Neural cell (in vitro differentiated cells): ENCODE data around the gene DEGS2. TPM values are rescaled to one million over a fixed set of nuclear protein-coding genes. Genes with fewer than 3 reads are reported as not detected.

Source experiments
- H2AFZ ChIP-seq: fragments of 200-600, 300-800 bp; sonication (generic), shearing (Covaris generic); 2 replicates; pipeline ENCODE4 v1.6.0; 2014; ENCODE audit warnings: low read depth, mild to moderate bottlenecking, antibody characterized with exemption, low read length, moderate library complexity
- H3F3A ChIP-seq: fragments of 200-600 bp; shearing (Covaris generic); 2 replicates; pipeline ENCODE4 v1.6.1; 2016; ENCODE audit warnings: mild to moderate bottlenecking, moderate library complexity, mixed read lengths, antibody characterized with exemption, low read length; ENCODE audit not compliant: insufficient read depth, poor library complexity, severe bottlenecking
- H3K27ac ChIP-seq: fragments of 200-600, 300-800 bp; sonication (generic), shearing (Covaris generic); 2 replicates; pipeline ENCODE4 v1.5.1; 2014; ENCODE audit warnings: mild to moderate bottlenecking, low read length, moderate library complexity
- H3K27me3 ChIP-seq: fragments of 300-800, 200-600 bp; sonication (generic), shearing (Covaris generic); 2 replicates; pipeline ENCODE4 v1.6.0; 2014; ENCODE audit warnings: mild to moderate bottlenecking, low read depth, low read length, moderate library complexity; ENCODE audit not compliant: insufficient read depth
- H3K36me3 ChIP-seq: fragments of 300-800, 200-600 bp; sonication (generic), shearing (Covaris generic); 2 replicates; pipeline ENCODE4 v1.5.1; 2014; ENCODE audit warnings: mild to moderate bottlenecking, antibody characterized with exemption, low read length, moderate library complexity; ENCODE audit not compliant: insufficient read depth
- H3K4me2 ChIP-seq: fragments of 300-800, 200-600 bp; sonication (generic), shearing (Covaris generic); 2 replicates; pipeline ENCODE4 v1.6.0; 2014; ENCODE audit warnings: mild to moderate bottlenecking, low read length
- H3K4me3 ChIP-seq: fragments of 300-800, 200-600 bp; sonication (generic), shearing (Covaris generic); 2 replicates; pipeline ENCODE4 v1.5.1; 2014; ENCODE audit warnings: mild to moderate bottlenecking, low read length, moderate library complexity
- H3K79me2 ChIP-seq: fragments of 200-600 bp; shearing (Covaris generic); replicated peaks from 2 replicates; pipeline ENCODE4 v1.6.0; 2014; ENCODE audit warnings: mild to moderate bottlenecking, low read length, moderate library complexity; ENCODE audit not compliant: insufficient read depth
- H3K9ac ChIP-seq: fragments of 300-800, 200-600 bp; sonication (generic), shearing (Covaris generic); 2 replicates; pipeline ENCODE4 v1.6.1; 2016; ENCODE audit warnings: mild to moderate bottlenecking, low read length, mixed read lengths
- H3K9me2 ChIP-seq: fragments of 200-600 bp; shearing (Covaris generic); 2 replicates; pipeline ENCODE4 v1.6.1; 2016; ENCODE audit warnings: mild to moderate bottlenecking, low read length, mixed read lengths; ENCODE audit not compliant: insufficient read depth
- H3K9me3 ChIP-seq: fragments of 200-600, 300-800 bp; sonication (generic), shearing (Covaris generic); 2 replicates; pipeline ENCODE4 v1.6.1; 2016; ENCODE audit warnings: mild to moderate bottlenecking, mixed run types, low read length, moderate library complexity, mixed read lengths
- H4K20me1 ChIP-seq: fragments of 200-600 bp; shearing (Covaris generic); 2 replicates; pipeline ENCODE4 v1.6.1; 2016; ENCODE audit warnings: mild to moderate bottlenecking, mixed run types; ENCODE audit not compliant: insufficient read depth
- EP300 ChIP-seq: fragments of 450-650 bp; conservative IDR thresholded peaks from 2 replicates; pipeline ENCODE4 v1.6.1; 2014; ENCODE audit warnings: antibody characterized with exemption, mild to moderate bottlenecking, moderate library complexity; ENCODE audit not compliant: poor library complexity, severe bottlenecking
- EZH2 ChIP-seq: fragments of 200-600, 300-800 bp; shearing (Covaris generic), sonication (generic); IDR thresholded peaks from 2 replicates; pipeline ENCODE4 v1.6.1; 2014; ENCODE audit warnings: antibody characterized with exemption, low read length, borderline replicate concordance, mild to moderate bottlenecking; ENCODE audit not compliant: insufficient read depth, poor library complexity, severe bottlenecking
- POLR2AphosphoS5 ChIP-seq: IDR thresholded peaks from 2 replicates; pipeline ENCODE4 v1.6.1; 2012
- RAD21 ChIP-seq: fragments of 450-650 bp; conservative IDR thresholded peaks from 2 replicates; pipeline ENCODE4 v1.6.1; 2014; ENCODE audit warnings: antibody characterized with exemption, mild to moderate bottlenecking, moderate library complexity
- SMC3 ChIP-seq: fragments of 450-650 bp; conservative IDR thresholded peaks from 2 replicates; pipeline ENCODE4 v1.6.1; 2014; ENCODE audit warnings: antibody characterized with exemption, mild to moderate bottlenecking, moderate library complexity; ENCODE audit not compliant: poor library complexity
- TAF1 ChIP-seq: IDR thresholded peaks from 2 replicates; pipeline ENCODE4 v1.6.1; 2012; ENCODE audit warnings: low read depth
- polyA plus RNA-seq: library from polyadenylated mRNA; depleted of rRNA; stranded (reverse); fragments of >200 nt; gene quantifications from 2 replicates; pipeline ENCODE4 v1.2.3, GENCODE V29; 2014
- TF ChIP-seq, protein P1 (sequence below): fragments of 450-650 bp; IDR thresholded peaks from 2 replicates; pipeline ENCODE4 v1.5.1; 2014; ENCODE audit warnings: antibody characterized with exemption, mild to moderate bottlenecking, moderate library complexity; ENCODE audit not compliant: poor library complexity, severe bottlenecking
- TF ChIP-seq, protein P2 (sequence below): IDR thresholded peaks from 2 replicates; pipeline ENCODE4 v1.6.1; 2012; ENCODE audit warnings: borderline replicate concordance

Gene DEGS2
- polyA plus RNA-seq, 1 donor from 2014 or later = 0.37 TPM

DNA sequence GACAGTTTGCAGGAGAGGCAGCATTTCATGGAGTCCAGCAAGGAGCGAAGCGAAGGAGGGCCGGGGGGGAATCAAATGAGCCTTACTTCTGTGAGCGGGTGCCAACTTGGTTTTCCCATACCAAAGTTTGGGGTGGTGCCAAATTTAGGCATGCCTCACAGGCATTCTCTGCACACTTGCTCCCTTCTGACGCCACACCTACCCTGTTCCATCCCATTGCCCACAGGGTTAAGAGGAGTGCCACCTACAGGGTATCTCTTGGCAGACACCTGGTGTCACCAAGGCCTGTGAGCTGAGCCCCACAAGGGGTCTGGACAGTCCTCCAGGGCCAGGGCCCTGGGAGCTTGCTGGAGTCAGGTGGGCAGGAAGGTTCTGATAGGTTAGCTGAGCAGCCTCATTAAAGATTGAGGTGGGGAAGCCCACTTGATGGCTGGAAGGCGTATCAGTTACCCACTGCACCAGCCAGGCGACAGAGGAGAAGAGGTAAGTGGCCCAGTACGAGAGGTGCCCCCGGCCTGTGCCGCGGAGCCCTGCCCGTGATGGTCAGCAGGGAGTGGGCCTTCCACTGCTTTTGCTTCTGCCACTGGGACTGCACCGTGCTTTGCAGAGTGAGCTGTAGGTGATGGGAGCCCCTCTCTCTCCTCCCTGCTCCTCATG is 45.2 kb downstream of the DEGS2 start:
- no peaks in the 10 kb centered on the region for H3F3A ChIP-seq
- peaks cover 6% of the 10 kb centered on the region for H4K20me1 ChIP-seq
- no peaks in the 10 kb centered on the region for H3K36me3 ChIP-seq
- no peaks in the 10 kb centered on the region for H3K9me2 ChIP-seq
- H3K9me3 ChIP-seq = no peaks in the 10 kb centered on the region
- no peak overlapping the region for H3K4me2 ChIP-seq
- no peak overlapping the region for H3K9ac ChIP-seq
- TF ChIP-seq POLR2AphosphoS5 (no peak), EP300 (no peak), TAF1 (no peak)
- H3K27me3 ChIP-seq = no peaks in the 10 kb centered on the region
- H3K4me3 ChIP-seq = no peak overlapping the region
- no peak overlapping the region for H3K27ac ChIP-seq
- H2AFZ ChIP-seq = no peak overlapping the region
- no peaks in the 10 kb centered on the region for H3K79me2 ChIP-seq

DNA sequence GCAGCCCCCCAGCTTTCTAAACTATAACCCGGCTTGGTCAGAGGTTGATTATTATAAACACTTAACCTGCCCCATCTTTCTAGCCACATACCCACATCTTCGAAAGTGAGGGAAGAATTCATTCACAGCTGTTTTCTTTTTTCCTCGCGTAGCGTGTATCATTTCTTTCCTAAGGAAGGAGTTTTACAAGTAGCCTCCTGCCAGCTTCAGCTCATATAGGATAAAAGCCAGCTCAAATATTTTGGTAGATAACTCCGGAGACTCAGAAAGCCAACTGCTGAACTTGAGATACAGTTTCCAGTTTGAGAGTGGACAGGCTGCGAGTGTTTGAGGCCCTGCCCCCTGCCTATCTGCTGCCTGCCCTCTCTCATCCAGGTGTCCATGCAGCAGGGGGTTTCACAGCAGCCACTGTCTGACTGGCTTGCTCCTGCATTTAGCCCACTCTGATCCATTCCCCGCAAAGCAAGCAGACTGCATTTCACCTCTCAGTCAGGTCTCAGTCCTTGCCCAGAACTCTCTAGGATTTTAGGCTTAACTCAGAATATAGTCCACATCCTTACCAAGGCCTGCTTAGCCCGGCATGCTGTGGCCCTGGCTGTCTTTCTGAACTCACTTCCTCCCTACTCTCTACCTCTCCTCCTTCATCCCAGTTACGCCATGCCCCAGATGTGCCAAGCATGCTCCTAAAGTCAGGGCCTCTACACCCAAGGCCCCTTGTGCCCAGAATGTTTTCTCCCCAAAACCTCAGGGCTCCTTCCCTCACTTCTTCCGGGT is 47.3 kb downstream of the DEGS2 start:
- peaks cover 7% of the 10 kb centered on the region for H4K20me1 ChIP-seq
- H3K9ac ChIP-seq = no peak overlapping the region
- no peaks in the 10 kb centered on the region for H3K36me3 ChIP-seq
- H3K4me3 ChIP-seq = no peak overlapping the region
- H3K79me2 ChIP-seq = peaks cover 4% of the 10 kb centered on the region
- no peak overlapping the region for H2AFZ ChIP-seq
- H3K27me3 ChIP-seq = no peaks in the 10 kb centered on the region
- no peaks in the 10 kb centered on the region for H3K9me3 ChIP-seq
- H3F3A ChIP-seq = no peaks in the 10 kb centered on the region
- H3K27ac ChIP-seq = no peak overlapping the region
- H3K4me2 ChIP-seq = no peak overlapping the region
- H3K9me2 ChIP-seq = no peaks in the 10 kb centered on the region
- TF ChIP-seq POLR2AphosphoS5 (no peak), TAF1 (no peak)
- TF ChIP-seq, protein P1, sequence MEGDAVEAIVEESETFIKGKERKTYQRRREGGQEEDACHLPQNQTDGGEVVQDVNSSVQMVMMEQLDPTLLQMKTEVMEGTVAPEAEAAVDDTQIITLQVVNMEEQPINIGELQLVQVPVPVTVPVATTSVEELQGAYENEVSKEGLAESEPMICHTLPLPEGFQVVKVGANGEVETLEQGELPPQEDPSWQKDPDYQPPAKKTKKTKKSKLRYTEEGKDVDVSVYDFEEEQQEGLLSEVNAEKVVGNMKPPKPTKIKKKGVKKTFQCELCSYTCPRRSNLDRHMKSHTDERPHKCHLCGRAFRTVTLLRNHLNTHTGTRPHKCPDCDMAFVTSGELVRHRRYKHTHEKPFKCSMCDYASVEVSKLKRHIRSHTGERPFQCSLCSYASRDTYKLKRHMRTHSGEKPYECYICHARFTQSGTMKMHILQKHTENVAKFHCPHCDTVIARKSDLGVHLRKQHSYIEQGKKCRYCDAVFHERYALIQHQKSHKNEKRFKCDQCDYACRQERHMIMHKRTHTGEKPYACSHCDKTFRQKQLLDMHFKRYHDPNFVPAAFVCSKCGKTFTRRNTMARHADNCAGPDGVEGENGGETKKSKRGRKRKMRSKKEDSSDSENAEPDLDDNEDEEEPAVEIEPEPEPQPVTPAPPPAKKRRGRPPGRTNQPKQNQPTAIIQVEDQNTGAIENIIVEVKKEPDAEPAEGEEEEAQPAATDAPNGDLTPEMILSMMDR = no peak

DNA sequence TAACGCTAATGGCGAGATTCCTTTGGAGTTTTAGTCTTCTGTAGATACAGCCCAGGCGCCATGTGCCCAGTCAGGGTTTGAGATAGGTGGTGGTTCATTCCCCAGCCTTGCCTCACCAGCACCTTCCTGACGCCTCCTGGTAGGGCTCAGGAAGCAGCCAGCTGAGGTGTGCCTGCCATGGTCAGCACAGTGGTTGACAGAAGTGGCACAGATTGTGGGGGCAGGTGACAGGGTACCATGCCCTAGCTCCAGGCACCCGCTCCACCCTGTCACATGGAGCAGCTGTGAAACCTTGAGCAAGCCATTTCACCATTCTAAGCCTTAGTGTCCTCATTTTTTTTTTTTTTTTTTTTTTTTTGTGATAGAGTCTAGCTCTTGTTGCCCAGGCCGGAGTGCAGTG is 48.6 kb downstream of the DEGS2 start:
- no peak overlapping the region for H3K4me3 ChIP-seq
- H3K9me2 ChIP-seq = no peaks in the 10 kb centered on the region
- H3K79me2 ChIP-seq = peaks cover 4% of the 10 kb centered on the region
- H3K36me3 ChIP-seq = no peaks in the 10 kb centered on the region
- H3K27me3 ChIP-seq = no peaks in the 10 kb centered on the region
- H3K4me2 ChIP-seq = no peak overlapping the region
- TF ChIP-seq EZH2 (no peak), SMC3 (no peak), RAD21 (no peak)
- TF ChIP-seq, protein P2, sequence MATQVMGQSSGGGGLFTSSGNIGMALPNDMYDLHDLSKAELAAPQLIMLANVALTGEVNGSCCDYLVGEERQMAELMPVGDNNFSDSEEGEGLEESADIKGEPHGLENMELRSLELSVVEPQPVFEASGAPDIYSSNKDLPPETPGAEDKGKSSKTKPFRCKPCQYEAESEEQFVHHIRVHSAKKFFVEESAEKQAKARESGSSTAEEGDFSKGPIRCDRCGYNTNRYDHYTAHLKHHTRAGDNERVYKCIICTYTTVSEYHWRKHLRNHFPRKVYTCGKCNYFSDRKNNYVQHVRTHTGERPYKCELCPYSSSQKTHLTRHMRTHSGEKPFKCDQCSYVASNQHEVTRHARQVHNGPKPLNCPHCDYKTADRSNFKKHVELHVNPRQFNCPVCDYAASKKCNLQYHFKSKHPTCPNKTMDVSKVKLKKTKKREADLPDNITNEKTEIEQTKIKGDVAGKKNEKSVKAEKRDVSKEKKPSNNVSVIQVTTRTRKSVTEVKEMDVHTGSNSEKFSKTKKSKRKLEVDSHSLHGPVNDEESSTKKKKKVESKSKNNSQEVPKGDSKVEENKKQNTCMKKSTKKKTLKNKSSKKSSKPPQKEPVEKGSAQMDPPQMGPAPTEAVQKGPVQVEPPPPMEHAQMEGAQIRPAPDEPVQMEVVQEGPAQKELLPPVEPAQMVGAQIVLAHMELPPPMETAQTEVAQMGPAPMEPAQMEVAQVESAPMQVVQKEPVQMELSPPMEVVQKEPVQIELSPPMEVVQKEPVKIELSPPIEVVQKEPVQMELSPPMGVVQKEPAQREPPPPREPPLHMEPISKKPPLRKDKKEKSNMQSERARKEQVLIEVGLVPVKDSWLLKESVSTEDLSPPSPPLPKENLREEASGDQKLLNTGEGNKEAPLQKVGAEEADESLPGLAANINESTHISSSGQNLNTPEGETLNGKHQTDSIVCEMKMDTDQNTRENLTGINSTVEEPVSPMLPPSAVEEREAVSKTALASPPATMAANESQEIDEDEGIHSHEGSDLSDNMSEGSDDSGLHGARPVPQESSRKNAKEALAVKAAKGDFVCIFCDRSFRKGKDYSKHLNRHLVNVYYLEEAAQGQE = no peak
- H3K9ac ChIP-seq = no peak overlapping the region
- no peak overlapping the region for H2AFZ ChIP-seq
- no peaks in the 10 kb centered on the region for H3F3A ChIP-seq
- H4K20me1 ChIP-seq = peaks cover 10% of the 10 kb centered on the region
- H3K27ac ChIP-seq = no peak overlapping the region
- no peaks in the 10 kb centered on the region for H3K9me3 ChIP-seq
